Thyroid gland (tissue), 4 donors: ENCODE data around the gene FUNDC2. TPM values are rescaled to one million over a fixed set of nuclear protein-coding genes. Genes with fewer than 3 reads are reported as not detected.

Experiments used
- total RNA-seq, 4 donors: library from RNA; depleted of rRNA; stranded (reverse); fragments of >200 nt; gene quantifications; one replicate each; pipeline ENCODE4 v1.2.3, GENCODE V29; 2016

Gene FUNDC2
- total RNA-seq, 4 donors from 2014 or later = 50.7 to 78.5 (median 69.0) TPM

Other genes starting within 250 kb of the FUNDC2 start
- gene MPP1, start 221.4 kb upstream of the FUNDC2 start, total RNA-seq = 10 to 100 TPM; 26.8 to 47.3 (median 28.8) TPM
- not detected for gene SMIM9, start 192.2 kb upstream of the FUNDC2 start, total RNA-seq
- gene F8A1, start 140.5 kb upstream of the FUNDC2 start, total RNA-seq = 10 to 100 TPM in 2 of 4 donors, 1 to 10 TPM in 1, not detected in 1; 1.1 to 34.3 (median 13.3) TPM
- 10 to 100 TPM; 17.3 to 43.1 (median 29.3) TPM for gene F8, start 4.1 kb upstream of the FUNDC2 start, total RNA-seq
- 10 to 100 TPM; 10.5 to 29.5 (median 21.8) TPM for gene CMC4, start 44.3 kb downstream of the FUNDC2 start, total RNA-seq
- gene MTCP1, start 44.3 kb downstream of the FUNDC2 start, total RNA-seq = 1 to 10 TPM in 1 of 4 donors, under 1 TPM in 3; 0.78 to 4.3 (median 0.92) TPM
- gene BRCC3, start 44.7 kb downstream of the FUNDC2 start, total RNA-seq = 10 to 100 TPM in 3 of 4 donors, 1 to 10 TPM in 1; 9.7 to 21.9 (median 18.0) TPM
- gene VBP1, start 189.6 kb downstream of the FUNDC2 start, total RNA-seq = 10 to 100 TPM; 36.8 to 46.2 (median 39.0) TPM
- 1 to 10 TPM; 2.1 to 4.3 (median 3.3) TPM for gene RAB39B, start 237.6 kb downstream of the FUNDC2 start, total RNA-seq